HG03439 (cell line): ENCODE results near the gene LMBRD1.

Experiments used
- ATAC-seq: cut with Tn5 transposase; IDR thresholded peaks from one replicate; pipeline ENCODE4 v1.9.1; 2021; ENCODE audit warnings: mild to moderate bottlenecking, moderate library complexity; ENCODE audit not compliant: unreplicated experiment

Gene LMBRD1

GRCh38 chr6:69643688-69644087, 153.1 kb downstream of the LMBRD1 start:
- ATAC-seq, result no peak

- no peak for ATAC-seq
These were observed 163.9 kb downstream of the LMBRD1 start for GRCh38 chr6:69632932-69633331.

- ATAC-seq, result no peak
These were observed 165.1 kb downstream of the LMBRD1 start for GRCh38 chr6:69631552-69632346.

- ATAC-seq, result no peak
These were observed 166.0 kb downstream of the LMBRD1 start for GRCh38 chr6:69630767-69631166.

GRCh38 chr6:69627625-69628024, 169.2 kb downstream of the LMBRD1 start:
- no peak for ATAC-seq

- no peak for ATAC-seq
These were observed 171.9 kb downstream of the LMBRD1 start for GRCh38 chr6:69624944-69625343.
